Thoracic aorta (tissue), 2 donors: ENCODE data around the gene POLR3A. TPM values are rescaled to one million over a fixed set of nuclear protein-coding genes. Genes with fewer than 3 reads are reported as not detected.

ENCODE experiments used
- ATAC-seq: fragments of 150-250 bp; one replicate; pipeline ENCODE4 v1.8.0; 2017; ENCODE audit warnings: low read depth; ENCODE audit not compliant: insufficient number of reproducible peaks, low FRiP score
- DNase-seq: peaks from one replicate; pipeline ENCODE4 v3.0.0-alpha.2; 2020; ENCODE audit warnings: low spot score
- H3K27ac ChIP-seq, 2 donors: fragments of 200-600 bp; sonication (generic); 1 replicate in 1 of 2; 2 replicates in 1 of 2; pipeline ENCODE4 v1.5.1; 2016; ENCODE audit warnings: mild to moderate bottlenecking in 2 of 2, moderate library complexity in 2 of 2
- H3K27me3 ChIP-seq: fragments of 200-600 bp; sonication (generic); replicated peaks from 2 replicates; pipeline ENCODE4 v1.6.0; 2016; ENCODE audit warnings: mild to moderate bottlenecking; ENCODE audit not compliant: insufficient read depth
- H3K36me3 ChIP-seq: fragments of 200-600 bp; sonication (generic); one replicate; pipeline ENCODE4 v1.5.1; 2016
- H3K4me1 ChIP-seq, 2 donors: fragments of 200-600 bp; sonication (generic); 1 replicate in 1 of 2; 2 replicates in 1 of 2; pipeline versions ENCODE4 v1.5.1 to v1.6.0; 2016; ENCODE audit warnings: low read depth in 2 of 2, mild to moderate bottlenecking in 1 of 2; ENCODE audit not compliant: control insufficient read depth in 1 of 2
- H3K4me3 ChIP-seq: fragments of 200-600 bp; sonication (generic); 2 replicates; pipeline ENCODE4 v1.5.1; 2016; ENCODE audit warnings: mild to moderate bottlenecking
- H3K9me3 ChIP-seq: fragments of 200-600 bp; sonication (generic); 2 replicates; pipeline ENCODE4 v1.5.1; 2016
- CTCF ChIP-seq: fragments of 200-600 bp; sonication (generic); IDR thresholded peaks from one replicate; pipeline ENCODE4 v1.5.1; 2019; ENCODE audit warnings: antibody characterized with exemption
- total RNA-seq, 2 donors: library from RNA; depleted of rRNA; stranded (reverse); fragments of >200 nt; gene quantifications; one replicate each; pipeline versions ENCODE4 v1.1.0 to v1.2.3, GENCODE V29; 2016

The POLR3A gene
- total RNA-seq, 2 donors from 2014 or later: 12.3 to 19.3 TPM

- no peaks in the 10 kb centered on the region for H3K4me1 ChIP-seq
- H3K36me3 ChIP-seq: no peaks in the 10 kb centered on the region
- no peak overlapping the region for H3K27ac ChIP-seq
- no peak for ATAC-seq
- no peaks in the 10 kb centered on the region for H3K27me3 ChIP-seq
- H3K4me3 ChIP-seq: no peak overlapping the region
- DNase-seq: no peak
- no peaks in the 10 kb centered on the region for H3K9me3 ChIP-seq
- TF ChIP-seq CTCF: no peak
Observed at GRCh38 chr10:78058562-78058961, 29.2 kb upstream of the POLR3A start.

- Histone ChIP-seq H3K9me3 (no peaks in the 10 kb centered on the region), H3K4me1 (no peaks in the 10 kb centered on the region), H3K27me3 (no peaks in the 10 kb centered on the region), H3K36me3 (no peaks in the 10 kb centered on the region), H3K27ac (no peak overlapping the region), H3K4me3 (no peak overlapping the region)
- DNase-seq (no peak), ATAC-seq (no peak)
- no peak for TF ChIP-seq CTCF
Observed at GRCh38 chr10:78053211-78053868, 24.0 kb upstream of the POLR3A start.

- Histone ChIP-seq H3K27me3 (no peaks in the 10 kb centered on the region), H3K4me1 (peaks cover 0 to 3% of the 10 kb centered on the region in 2 donors), H3K36me3 (no peaks in the 10 kb centered on the region), H3K27ac (no peak overlapping the region), H3K4me3 (no peak overlapping the region), H3K9me3 (no peaks in the 10 kb centered on the region)
- TF ChIP-seq CTCF: no peak
- ATAC-seq: no peak
- no peak for DNase-seq
Observed at GRCh38 chr10:78049851-78050250, 20.5 kb upstream of the POLR3A start.

- peaks cover 0 to 12% of the 10 kb centered on the region in 2 donors for H3K4me1 ChIP-seq
- TF ChIP-seq CTCF: peak; percentile 86
- ATAC-seq (no peak), DNase-seq (peak; percentile 60)
- no peaks in the 10 kb centered on the region for H3K27me3 ChIP-seq
- no peaks in the 10 kb centered on the region for H3K36me3 ChIP-seq
- H3K4me3 ChIP-seq: no peak overlapping the region
- no peak overlapping the region for H3K27ac ChIP-seq
- H3K9me3 ChIP-seq: no peaks in the 10 kb centered on the region
Observed at GRCh38 chr10:78047314-78047891, 18.1 kb upstream of the POLR3A start.

GRCh38 chr10:78046711-78047269 is 17.5 kb upstream of the POLR3A start:
- Histone ChIP-seq H3K27me3 (no peaks in the 10 kb centered on the region), H3K36me3 (peaks cover 4% of the 10 kb centered on the region), H3K4me3 (no peak overlapping the region), H3K4me1 (peaks cover 0 to 12% of the 10 kb centered on the region in 2 donors), H3K27ac (no peak overlapping the region), H3K9me3 (no peaks in the 10 kb centered on the region)
- TF ChIP-seq CTCF: no peak
- ATAC-seq: no peak
- DNase-seq: no peak
